HG02798 (cell line): Measurements from ENCODE around the gene CARD14.

Experiments used
- ATAC-seq: cut with Tn5 transposase; IDR thresholded peaks from one replicate; pipeline ENCODE4 v1.9.1; 2021; ENCODE audit warnings: mild to moderate bottlenecking; ENCODE audit not compliant: unreplicated experiment, poor library complexity

CARD14 gene

GRCh38 chr17:80169784-80170500, at the start of gene CARD14:
Gene CARD14 (plus strand): TSS chr17:80170030. CDS start chr17:80181439, 11,409 bp downstream.
- ATAC-seq, result no peak

- no peak for ATAC-seq
These were observed 47.7 kb upstream of the CARD14 start for GRCh38 chr17:80122026-80122575.

GRCh38 chr17:80122926-80123505, 46.8 kb upstream of the CARD14 start:
- ATAC-seq, result no peak

DNA sequence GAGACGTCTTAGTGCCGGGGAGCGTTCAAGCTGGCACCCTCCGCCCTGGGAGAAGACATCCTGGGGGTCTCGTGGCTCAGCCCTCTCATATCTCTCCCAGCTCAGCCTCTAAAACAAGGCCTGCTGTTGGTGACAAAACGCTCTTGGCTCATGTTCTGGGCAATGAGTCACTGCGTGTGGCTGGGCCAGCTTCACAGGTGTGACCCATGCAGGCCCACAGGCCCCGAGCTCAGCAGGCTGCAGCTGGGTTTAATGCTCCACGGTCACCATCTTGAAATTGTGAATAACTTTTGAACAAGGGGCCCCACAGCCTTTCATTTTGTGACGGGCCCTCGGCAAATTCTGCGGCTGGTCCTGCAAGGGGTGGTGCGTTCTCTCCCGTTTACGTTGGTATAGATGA, 46.0 kb upstream of the CARD14 start:
- ATAC-seq, result no peak

DNA sequence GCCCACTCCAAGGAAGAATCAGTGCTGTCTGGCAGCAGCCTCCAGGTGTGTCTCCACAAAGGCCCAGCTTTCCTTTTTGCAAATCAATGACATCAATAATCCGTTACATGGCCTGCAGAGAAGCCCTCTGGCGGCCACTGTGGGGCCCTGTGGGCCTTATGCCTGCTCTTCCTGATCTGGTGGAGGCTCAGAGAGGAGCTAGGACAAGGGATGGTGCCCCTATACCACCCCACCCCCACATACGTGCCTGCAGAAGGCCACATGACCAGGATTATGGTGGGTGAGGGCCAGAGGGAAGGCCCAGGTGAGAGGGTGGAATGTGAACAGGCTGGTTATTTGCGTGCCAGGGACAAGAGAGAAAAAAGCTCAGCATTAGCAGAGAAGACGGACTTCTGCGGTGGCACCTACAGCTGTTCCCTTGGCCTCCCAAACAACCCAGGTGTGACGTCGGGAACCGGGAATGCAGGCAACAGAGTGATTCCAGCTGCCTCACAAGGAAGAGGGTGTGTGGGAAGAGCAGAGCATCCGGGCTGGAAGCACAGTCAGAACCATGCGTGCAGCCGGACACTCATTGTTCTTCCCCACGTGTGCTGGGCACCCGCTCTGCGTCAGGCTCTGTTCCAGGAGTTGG, 45.4 kb upstream of the CARD14 start:
- ATAC-seq, result no peak

DNA sequence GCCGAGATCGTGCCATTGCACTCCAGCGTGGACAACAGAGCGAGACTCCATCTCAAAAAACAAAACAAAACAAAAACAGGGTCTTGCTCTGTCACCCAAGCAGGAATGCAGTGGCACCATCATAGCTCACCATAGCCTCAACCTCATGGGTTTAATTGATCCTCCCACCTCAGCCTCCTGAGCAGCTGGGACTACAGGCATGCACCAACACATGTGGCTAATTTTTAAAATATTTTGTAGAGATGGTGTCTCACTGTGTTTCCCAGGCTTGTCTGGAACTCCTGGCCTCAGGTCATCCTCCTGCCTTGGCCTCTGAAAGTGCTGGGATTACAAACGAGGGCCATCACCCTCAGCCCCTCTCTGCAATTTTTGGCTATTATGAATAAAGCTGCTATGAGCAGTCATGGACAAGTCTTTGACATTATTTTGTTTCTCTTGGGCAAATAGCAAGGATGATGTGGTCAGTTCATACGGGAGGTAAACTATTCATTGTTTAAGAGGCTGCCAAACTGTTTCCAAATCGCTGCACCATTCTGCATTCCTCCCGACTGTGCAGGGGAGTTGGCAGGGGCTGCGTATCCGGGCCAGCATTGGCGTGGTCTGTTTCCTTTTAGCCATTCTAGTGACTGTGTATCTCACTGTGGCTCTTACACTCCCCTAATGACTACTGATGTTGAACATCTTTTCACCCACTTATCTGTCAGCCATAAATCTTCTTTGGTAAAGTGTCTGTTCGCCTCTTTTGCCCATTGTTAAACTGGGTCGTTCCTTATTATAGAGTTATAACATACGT, 44.0 kb upstream of the CARD14 start:
- ATAC-seq, result no peak

DNA sequence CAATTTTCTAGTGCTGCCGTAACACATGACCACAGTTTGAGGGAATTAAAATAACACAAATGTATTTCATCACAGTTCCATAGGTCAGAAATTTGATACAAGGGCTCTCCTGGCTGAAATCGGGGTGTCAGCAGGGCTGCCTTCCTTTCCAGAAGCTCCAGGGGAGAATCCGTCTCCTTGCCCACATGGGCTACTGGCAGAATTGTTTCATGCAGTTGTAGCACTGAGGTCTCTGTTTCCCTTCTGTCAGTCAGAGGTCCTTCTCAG, 43.4 kb upstream of the CARD14 start:
- no peak for ATAC-seq

DNA sequence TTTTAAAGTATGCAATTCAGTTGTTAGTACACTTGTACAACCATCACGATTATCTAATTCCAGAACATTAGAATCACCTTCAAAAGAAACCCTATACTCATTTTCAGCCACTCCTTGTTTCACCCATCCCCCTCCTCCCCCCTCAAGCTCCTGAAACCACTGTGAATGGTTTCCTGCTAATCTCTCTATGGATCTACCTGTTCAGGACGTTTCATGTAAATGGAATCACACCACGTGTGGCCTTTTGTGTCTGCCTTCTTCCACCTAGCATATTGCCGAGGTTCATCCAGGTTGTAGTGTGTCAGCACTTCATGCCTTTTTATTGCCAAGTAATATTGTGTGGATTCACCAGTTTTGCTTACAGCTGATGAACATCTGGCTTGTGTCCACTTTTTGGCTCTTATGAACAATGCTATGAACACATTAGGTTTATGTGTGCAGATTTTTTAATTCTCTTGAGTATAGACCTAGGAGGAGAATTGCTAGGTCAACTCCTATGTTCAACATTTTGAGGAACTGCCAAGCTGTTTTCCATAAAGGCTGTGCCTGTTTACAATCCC, 40.7 kb upstream of the CARD14 start:
- ATAC-seq, result no peak

DNA sequence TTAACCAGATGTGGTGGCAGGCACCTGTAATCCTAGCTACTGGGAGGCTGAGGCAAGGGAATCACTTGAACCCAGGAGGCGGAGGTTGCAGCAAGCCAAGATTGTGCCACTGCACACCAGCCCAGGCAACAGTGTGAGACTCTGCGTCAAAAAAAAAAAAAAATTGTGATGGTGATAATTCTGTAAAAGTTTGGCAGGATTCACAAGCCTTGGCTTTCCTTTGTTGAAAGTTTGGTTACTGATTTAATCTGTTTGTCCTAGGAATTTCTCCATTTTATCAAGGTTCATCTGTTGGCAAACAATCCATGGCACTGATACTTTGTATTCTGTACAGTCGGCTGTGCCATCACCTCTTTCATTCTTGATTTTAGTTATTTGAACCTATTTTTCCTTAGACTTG, 38.8 kb upstream of the CARD14 start:
- no peak for ATAC-seq

DNA sequence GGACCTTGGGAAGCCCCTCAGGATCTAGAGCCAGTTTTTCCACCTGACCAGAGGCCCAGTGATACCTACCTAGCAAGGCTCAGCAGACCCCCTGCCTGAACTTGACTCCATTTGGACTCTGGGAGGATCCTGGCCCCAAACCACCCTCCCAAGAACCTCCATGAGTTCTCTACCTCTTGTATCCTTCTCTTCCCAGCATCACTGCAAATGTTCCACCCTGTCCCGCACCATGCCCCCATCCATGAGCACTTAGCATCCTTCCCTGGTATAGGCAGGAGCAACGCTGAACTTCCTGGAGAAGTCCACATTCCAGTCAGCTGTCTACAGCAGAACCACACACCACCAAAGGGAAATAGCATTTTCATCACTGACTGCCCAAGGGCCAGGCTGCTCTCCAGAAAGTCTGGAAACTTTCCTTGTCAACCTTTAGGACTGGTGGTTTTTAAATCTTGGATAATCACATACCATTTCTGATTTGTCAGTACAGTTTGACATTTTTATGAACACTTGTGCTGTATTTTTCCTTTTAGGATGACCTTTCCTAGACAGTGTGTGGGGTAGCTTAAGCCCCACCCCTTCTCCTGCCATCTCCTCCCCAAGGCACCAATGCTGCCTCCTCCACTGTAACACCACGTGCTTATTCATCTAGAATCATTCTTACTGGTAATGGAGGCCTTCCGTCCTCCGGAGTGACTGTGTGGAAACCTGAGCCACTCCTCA, 36.8 kb upstream of the CARD14 start:
- ATAC-seq, result no peak

DNA sequence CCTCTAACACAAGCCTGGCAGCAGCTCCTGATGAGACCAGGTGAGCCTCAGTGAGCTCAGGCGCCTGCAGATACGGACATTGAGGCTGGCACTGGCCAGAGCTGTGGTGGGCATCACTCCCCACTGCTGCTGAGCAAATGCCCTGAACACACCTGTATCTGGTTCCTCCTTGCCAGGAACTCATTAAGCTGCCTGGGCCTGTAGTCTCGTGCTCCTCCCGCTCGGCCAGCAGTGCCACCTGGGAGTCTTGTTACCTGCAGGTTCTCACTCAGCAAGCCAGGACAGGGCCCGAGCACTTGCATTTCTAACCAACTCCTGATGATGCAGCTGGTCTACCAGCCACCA, 36.2 kb upstream of the CARD14 start:
- no peak for ATAC-seq

DNA sequence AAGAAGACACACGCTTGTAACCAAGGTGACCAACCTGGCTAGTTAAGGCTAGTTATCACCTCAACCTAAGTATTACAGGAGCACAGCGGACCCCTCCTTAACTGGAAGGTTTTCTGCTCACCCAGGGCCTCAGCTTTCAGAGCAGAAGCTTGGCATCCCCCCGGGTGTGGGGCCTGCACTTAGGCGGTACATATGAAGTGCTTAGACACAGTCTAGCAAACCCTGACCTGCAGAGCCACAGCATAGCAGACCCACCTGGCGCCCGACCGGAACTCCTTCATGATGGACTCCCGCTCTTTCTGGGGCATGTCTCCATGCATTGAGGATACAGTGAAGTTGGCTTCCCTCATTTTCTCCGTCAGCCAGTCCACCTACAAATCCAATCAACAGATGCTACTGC, 32.7 kb upstream of the CARD14 start:
- no peak for ATAC-seq

GRCh38 chr17:80138856-80139426, 30.9 kb upstream of the CARD14 start:
- ATAC-seq, result no peak

DNA sequence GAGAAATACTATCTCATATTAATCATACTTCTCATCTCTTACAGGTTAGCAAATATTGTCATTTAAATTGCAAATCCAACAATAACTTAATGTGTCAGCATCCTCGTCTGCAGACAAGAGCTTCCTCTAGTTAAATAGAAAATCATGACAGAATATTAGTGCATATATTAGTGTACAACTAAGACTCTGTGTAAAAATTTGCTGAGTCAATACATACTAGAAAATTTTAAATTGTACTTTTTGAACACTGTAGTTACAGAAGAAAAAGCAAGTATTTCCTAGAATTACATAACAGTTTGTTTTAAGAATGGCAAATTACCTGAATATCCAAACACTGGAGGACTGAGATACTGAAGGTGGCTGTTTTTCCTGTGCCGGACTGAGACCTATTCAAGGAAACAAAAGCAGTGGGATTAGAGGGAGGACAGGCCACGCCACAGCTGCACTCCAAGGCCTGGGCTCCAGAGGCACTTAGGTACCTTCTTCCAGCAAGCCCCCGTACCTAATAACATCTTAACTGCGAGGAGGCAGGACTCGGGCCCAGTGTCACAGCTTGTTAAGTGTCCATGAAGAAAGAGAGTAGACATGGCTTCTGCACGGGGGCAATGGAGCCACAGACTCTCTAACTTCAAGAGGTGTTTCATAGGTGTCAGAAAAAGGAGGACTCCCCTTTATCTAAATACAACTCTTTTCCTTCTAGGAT, 28.2 kb upstream of the CARD14 start:
- no peak for ATAC-seq

DNA sequence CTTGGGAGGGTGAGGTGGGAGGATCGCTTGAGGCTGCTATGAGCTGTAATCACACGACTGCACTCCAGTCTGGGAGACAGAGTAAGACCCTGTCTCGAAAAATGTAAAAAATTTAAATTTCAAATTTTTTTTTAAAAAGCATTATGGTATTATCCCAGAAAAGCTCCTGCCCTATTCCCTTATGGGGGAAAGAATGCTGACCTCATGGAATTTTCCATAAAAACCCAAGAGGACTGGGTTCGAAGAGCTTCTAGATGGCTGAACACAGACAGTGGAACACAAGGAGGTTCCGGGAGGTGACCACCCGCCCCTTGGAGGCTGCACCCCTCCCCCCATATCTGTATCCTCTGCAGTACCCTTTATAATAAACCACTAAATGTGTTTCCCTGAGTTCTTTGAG, 26.9 kb upstream of the CARD14 start:
- ATAC-seq, result no peak

GRCh38 chr17:80145076-80146075, 24.5 kb upstream of the CARD14 start:
- ATAC-seq, result no peak

DNA sequence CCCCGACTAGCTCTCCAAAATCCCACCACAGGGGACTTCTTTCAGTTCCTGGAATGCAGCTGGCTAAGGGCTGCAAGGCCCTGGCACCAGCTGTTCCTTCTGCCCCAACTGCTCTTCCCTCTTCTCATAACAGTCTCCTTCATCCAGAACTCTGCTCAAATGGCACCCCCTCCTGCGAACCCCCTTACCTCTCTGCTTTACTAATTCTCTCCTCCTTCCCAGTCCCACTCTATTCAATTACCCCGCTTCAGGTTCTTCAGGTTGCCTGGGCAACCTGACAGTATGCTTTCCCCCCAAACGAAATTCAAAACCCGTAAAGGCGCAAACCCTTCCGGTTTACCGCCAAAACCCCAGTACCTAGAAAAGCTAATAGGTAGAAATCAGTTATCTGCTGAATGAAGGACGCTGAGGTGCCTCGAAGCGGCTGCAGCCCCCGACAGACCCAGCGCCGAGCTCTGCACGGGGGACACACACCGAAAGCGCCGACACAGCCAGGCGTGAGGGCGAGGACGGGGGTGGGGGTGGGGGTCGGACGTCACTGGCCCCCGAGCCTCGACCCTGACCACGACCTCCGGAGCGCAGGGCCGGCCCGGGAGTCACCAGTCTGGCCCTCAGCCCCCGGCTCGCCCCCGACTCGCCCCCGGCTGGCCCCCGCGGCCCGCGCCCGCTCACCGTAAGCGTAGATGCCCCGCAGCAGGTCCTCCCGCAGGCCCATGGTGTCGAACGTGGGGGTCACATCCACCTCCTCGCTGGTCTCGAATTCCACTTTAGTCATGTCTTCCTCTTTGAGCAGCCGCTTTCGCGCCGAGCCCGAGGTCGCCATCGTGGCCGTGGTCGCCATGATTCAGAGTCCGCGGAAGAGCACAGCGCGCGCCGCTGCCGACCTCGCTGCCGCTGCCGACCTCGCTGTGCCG, 23.5 kb upstream of the CARD14 start:
- peak; percentile 41 for ATAC-seq
